ENCODE measurements around the gene TMEM30A.

TMEM30A gene

GRCh38 chr6:75211920-75212590 lies 72.5 kb downstream of the TMEM30A start:
- DNase-seq: no peak

GRCh38 chr6:75210885-75211739 lies 73.5 kb downstream of the TMEM30A start:
- DNase-seq: peak; percentile 37

GRCh38 chr6:75209184-75209723 lies 75.3 kb downstream of the TMEM30A start:
- no peak for DNase-seq

- peak; percentile 84 for DNase-seq
Observed at GRCh38 chr6:75208298-75209183, 76.1 kb downstream of the TMEM30A start.

- no peak for DNase-seq
Observed at GRCh38 chr6:75206576-75207342, 77.8 kb downstream of the TMEM30A start.

- peak; percentile 97 for DNase-seq
Observed at GRCh38 chr6:75205776-75206575, 78.6 kb downstream of the TMEM30A start, which contains the start of gene COL12A1. Gene COL12A1 (minus strand): TSS chr6:75206053. CDS start chr6:75202792, 3,261 bp downstream.

- DNase-seq: peak; percentile 44
Observed at GRCh38 chr6:75204959-75205775, 79.4 kb downstream of the TMEM30A start.

- peak; percentile 87 for DNase-seq
Observed at GRCh38 chr6:75204217-75204958, 80.2 kb downstream of the TMEM30A start.

- no peak for DNase-seq
Observed at GRCh38 chr6:75203721-75204120, 80.9 kb downstream of the TMEM30A start.
